ENCODE results near the gene HS3ST3B1.

HS3ST3B1 gene

GRCh38 chr17:14300575-14301278, at the start of gene HS3ST3B1:
TSS of gene HS3ST3B1 (plus strand) at chr17:14301081. CDS start at chr17:14301519, 438 bp downstream.
- peak; percentile 96 to 99 for DNase-seq (ENCODE audit: low read depth in 2 of 2)

- DNase-seq (ENCODE audit: low read depth in 2 of 2), result no peak
These were observed 39.5 kb upstream of the HS3ST3B1 start for GRCh38 chr17:14261406-14261805.

GRCh38 chr17:14268264-14268663, 32.6 kb upstream of the HS3ST3B1 start:
- no peak for DNase-seq (ENCODE audit: low read depth in 2 of 2)

GRCh38 chr17:14269473-14269872, 31.4 kb upstream of the HS3ST3B1 start:
- DNase-seq (ENCODE audit: low read depth in 2 of 2), result no peak

- no peak for DNase-seq (ENCODE audit: low read depth in 2 of 2)
These were observed 30.4 kb upstream of the HS3ST3B1 start for GRCh38 chr17:14270508-14270907.

GRCh38 chr17:14276535-14277250, 24.2 kb upstream of the HS3ST3B1 start:
- no peak for DNase-seq (ENCODE audit: low read depth in 2 of 2)

GRCh38 chr17:14281530-14281929, 19.4 kb upstream of the HS3ST3B1 start:
- no peak for DNase-seq (ENCODE audit: low read depth in 2 of 2)

GRCh38 chr17:14282726-14283125, 18.2 kb upstream of the HS3ST3B1 start:
- DNase-seq (ENCODE audit: low read depth in 2 of 2), result no peak

- no peak for DNase-seq (ENCODE audit: low read depth in 2 of 2)
These were observed 11.7 kb upstream of the HS3ST3B1 start for GRCh38 chr17:14289162-14289561.

- no peak for DNase-seq (ENCODE audit: low read depth in 2 of 2)
These were observed 6.0 kb upstream of the HS3ST3B1 start for GRCh38 chr17:14294876-14295275.

- no peak for DNase-seq (ENCODE audit: low read depth in 2 of 2)
These were observed 5.2 kb upstream of the HS3ST3B1 start for GRCh38 chr17:14295676-14296075.

GRCh38 chr17:14296166-14296910, 4.5 kb upstream of the HS3ST3B1 start:
- DNase-seq (ENCODE audit: low read depth in 2 of 2), result no peak

GRCh38 chr17:14297161-14297851, 3.6 kb upstream of the HS3ST3B1 start:
- no peak for DNase-seq (ENCODE audit: low read depth in 2 of 2)

- DNase-seq (ENCODE audit: low read depth in 2 of 2), result no peak
These were observed 2.5 kb upstream of the HS3ST3B1 start for GRCh38 chr17:14298221-14298946.

- no peak for DNase-seq (ENCODE audit: low read depth in 2 of 2)
These were observed 2.0 kb upstream of the HS3ST3B1 start for GRCh38 chr17:14298947-14299279.

GRCh38 chr17:14299280-14300141, 1.4 kb upstream of the HS3ST3B1 start:
- no peak for DNase-seq (ENCODE audit: low read depth in 2 of 2)

GRCh38 chr17:14301279-14302090, 604 bp downstream of the HS3ST3B1 start:
- DNase-seq (ENCODE audit: low read depth in 2 of 2), result no peak

- no peak for DNase-seq (ENCODE audit: low read depth in 2 of 2)
These were observed 1.2 kb downstream of the HS3ST3B1 start for GRCh38 chr17:14302091-14302430.

GRCh38 chr17:14302431-14303099, 1.7 kb downstream of the HS3ST3B1 start:
- DNase-seq (ENCODE audit: low read depth in 2 of 2), result peak; percentile 68 to 69

All from stimulated activated CD8-positive, alpha-beta memory T cell treated with anti-CD3 and anti-CD28 coated beads, Interleukin-2, amount 100 ng/mL, for 1 hour (primary cell).